T-helper 1 cell treated with Interleukin-12 subunit alpha and Interleukin-12 subunit beta and Interleukin-4 antibody, amounts not matched to agents 30 μg/mL and 1 μg/mL, for 36 hours (primary cell): ENCODE measurements around the gene HACD4.

Source experiments
- H3K27ac Mint-ChIP-seq: one replicate; pipeline ENCODE4 v1.8.0; 2021; ENCODE audit warnings: mild to moderate bottlenecking, mixed read lengths
- H3K27me3 Mint-ChIP-seq: one replicate; pipeline ENCODE4 v1.8.0; 2021; ENCODE audit warnings: low read depth, mixed read lengths
- H3K36me3 Mint-ChIP-seq: one replicate; pipeline ENCODE4 v1.8.0; 2021; ENCODE audit warnings: low read depth, mixed read lengths
- H3K4me1 Mint-ChIP-seq: one replicate; pipeline ENCODE4 v1.8.0; 2021; ENCODE audit warnings: low read depth, mixed read lengths
- H3K4me3 Mint-ChIP-seq: one replicate; pipeline ENCODE4 v1.8.0; 2021; ENCODE audit warnings: mild to moderate bottlenecking, moderate library complexity, mixed read lengths
- H3K9me3 Mint-ChIP-seq: one replicate; pipeline ENCODE4 v1.8.0; 2021; ENCODE audit warnings: mixed read lengths

Gene HACD4, protein sequence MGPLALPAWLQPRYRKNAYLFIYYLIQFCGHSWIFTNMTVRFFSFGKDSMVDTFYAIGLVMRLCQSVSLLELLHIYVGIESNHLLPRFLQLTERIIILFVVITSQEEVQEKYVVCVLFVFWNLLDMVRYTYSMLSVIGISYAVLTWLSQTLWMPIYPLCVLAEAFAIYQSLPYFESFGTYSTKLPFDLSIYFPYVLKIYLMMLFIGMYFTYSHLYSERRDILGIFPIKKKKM

DNA sequence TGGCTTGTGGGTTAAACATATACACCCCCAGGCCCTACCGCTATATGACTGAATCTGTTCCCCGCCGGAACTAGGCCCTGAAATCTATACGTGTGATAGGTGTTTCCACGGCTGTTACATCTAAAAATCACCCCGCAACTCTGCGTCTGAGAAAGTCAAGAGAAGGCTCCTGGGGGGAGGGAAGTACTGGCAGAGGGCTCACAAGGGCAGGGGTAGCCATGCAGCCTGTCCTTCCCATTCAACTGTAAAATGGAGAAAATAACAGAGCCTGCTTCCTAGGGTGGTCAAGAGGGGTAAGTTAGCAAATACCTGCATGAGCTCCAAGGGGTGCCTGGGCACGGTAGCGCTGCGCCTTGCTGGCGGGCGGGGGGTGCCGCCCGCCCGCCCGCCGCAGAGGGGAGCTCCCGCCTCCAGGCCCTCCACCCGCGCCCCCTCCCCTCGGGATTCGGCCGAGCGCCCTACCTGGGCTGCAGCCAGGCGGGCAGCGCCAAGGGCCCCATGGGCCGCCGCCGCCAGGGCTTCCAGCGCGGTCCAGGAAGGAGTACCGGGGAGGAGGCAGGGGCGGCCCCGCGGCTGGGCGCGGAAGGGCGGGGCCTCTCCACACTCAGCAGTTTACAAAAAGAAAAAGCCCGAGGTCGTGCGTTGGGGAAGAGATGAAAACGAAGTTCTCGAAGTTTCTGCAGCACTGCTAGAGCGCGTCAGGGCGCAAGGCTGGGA lies at the start of gene HACD4:
Gene HACD4, minus strand, starts transcription at position 550 of the 717 bp plus-strand sequence. Its CDS starts 50 bp downstream, at position 500.
- Mint-ChIP-seq H3K9me3 (no peaks in the 10 kb centered on the region), H3K27ac (peak within 1 kb of the TSS; percentile 70), H3K36me3 (peaks cover 23% of the 10 kb centered on the region), H3K4me1 (peaks cover 11% of the 10 kb centered on the region), H3K4me3 (peak within 1 kb of the TSS; percentile 69), H3K27me3 (peaks cover 3% of the 10 kb centered on the region)

GRCh38 chr9:21080793-21081192 lies 49.4 kb upstream of the HACD4 start:
- Mint-ChIP-seq H3K36me3 (no peaks in the 10 kb centered on the region), H3K9me3 (peaks cover 4% of the 10 kb centered on the region), H3K4me1 (peaks cover 21% of the 10 kb centered on the region), H3K27me3 (peaks cover 5% of the 10 kb centered on the region), H3K27ac (no peak overlapping the region), H3K4me3 (no peak overlapping the region)

- peaks cover 4% of the 10 kb centered on the region for H3K9me3 Mint-ChIP-seq
- peaks cover 21% of the 10 kb centered on the region for H3K4me1 Mint-ChIP-seq
- H3K27ac Mint-ChIP-seq, result no peak overlapping the region
- H3K4me3 Mint-ChIP-seq, result no peak overlapping the region
- no peaks in the 10 kb centered on the region for H3K36me3 Mint-ChIP-seq
- peaks cover 10% of the 10 kb centered on the region for H3K27me3 Mint-ChIP-seq
Observed at GRCh38 chr9:21078702-21079101, 47.3 kb upstream of the HACD4 start.

- peaks cover 21% of the 10 kb centered on the region for H3K4me1 Mint-ChIP-seq
- peaks cover 4% of the 10 kb centered on the region for H3K9me3 Mint-ChIP-seq
- no peak within 1 kb of the TSS for H3K4me3 Mint-ChIP-seq
- no peak within 1 kb of the TSS for H3K27ac Mint-ChIP-seq
- peaks cover 15% of the 10 kb centered on the region for H3K27me3 Mint-ChIP-seq
- H3K36me3 Mint-ChIP-seq, result no peaks in the 10 kb centered on the region
Observed at GRCh38 chr9:21077781-21078180, 46.3 kb upstream of the HACD4 start, which contains the start of gene IFNB1. Gene IFNB1, minus strand, starts transcription at chr9:21077942. Its CDS starts 73 bp downstream, at chr9:21077869.

GRCh38 chr9:21075484-21075883 lies 44.0 kb upstream of the HACD4 start:
- H3K27me3 Mint-ChIP-seq, result peaks cover 15% of the 10 kb centered on the region
- H3K4me1 Mint-ChIP-seq, result peaks cover 1% of the 10 kb centered on the region
- H3K9me3 Mint-ChIP-seq, result peaks cover 4% of the 10 kb centered on the region
- no peak overlapping the region for H3K4me3 Mint-ChIP-seq
- no peak overlapping the region for H3K27ac Mint-ChIP-seq
- no peaks in the 10 kb centered on the region for H3K36me3 Mint-ChIP-seq

DNA sequence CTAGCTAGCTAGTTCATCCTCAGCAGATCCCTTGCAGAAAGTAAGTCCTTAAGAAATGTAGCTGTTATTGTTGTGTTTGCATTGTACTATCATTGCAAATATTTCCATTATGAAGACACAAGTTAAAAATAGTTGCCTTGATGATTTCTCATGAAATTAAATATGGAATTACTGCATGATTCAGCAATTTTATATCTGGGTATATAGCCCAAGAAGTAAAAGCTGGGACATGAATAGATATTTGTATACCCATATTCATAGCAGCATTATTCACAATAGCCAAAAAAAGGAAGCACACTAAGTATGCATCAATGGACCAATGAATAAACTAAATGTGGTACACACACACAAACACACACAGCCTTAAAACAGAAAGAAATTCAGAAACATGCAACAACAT lies 39.5 kb upstream of the HACD4 start:
- Mint-ChIP-seq H3K27ac (no peak overlapping the region), H3K36me3 (no peaks in the 10 kb centered on the region), H3K9me3 (no peaks in the 10 kb centered on the region), H3K27me3 (peaks cover 11% of the 10 kb centered on the region), H3K4me1 (no peaks in the 10 kb centered on the region), H3K4me3 (no peak overlapping the region)

GRCh38 chr9:21070171-21070571 lies 38.7 kb upstream of the HACD4 start:
- Mint-ChIP-seq H3K4me1 (no peaks in the 10 kb centered on the region), H3K27me3 (peaks cover 6% of the 10 kb centered on the region), H3K9me3 (no peaks in the 10 kb centered on the region), H3K27ac (no peak overlapping the region), H3K36me3 (no peaks in the 10 kb centered on the region), H3K4me3 (no peak overlapping the region)

- Mint-ChIP-seq H3K4me3 (peak overlapping the region; percentile 41), H3K27ac (peak overlapping the region; percentile 67), H3K27me3 (no peaks in the 10 kb centered on the region), H3K36me3 (peaks cover 2% of the 10 kb centered on the region), H3K4me1 (peaks cover 19% of the 10 kb centered on the region), H3K9me3 (no peaks in the 10 kb centered on the region)
Observed at GRCh38 chr9:21060919-21061561, 29.6 kb upstream of the HACD4 start.

GRCh38 chr9:21056931-21057330 lies 25.5 kb upstream of the HACD4 start:
- Mint-ChIP-seq H3K36me3 (peaks cover 2% of the 10 kb centered on the region), H3K4me3 (no peak overlapping the region), H3K27ac (no peak overlapping the region), H3K27me3 (no peaks in the 10 kb centered on the region), H3K4me1 (peaks cover 20% of the 10 kb centered on the region), H3K9me3 (no peaks in the 10 kb centered on the region)

GRCh38 chr9:21053851-21054250 lies 22.4 kb upstream of the HACD4 start:
- Mint-ChIP-seq H3K27me3 (no peaks in the 10 kb centered on the region), H3K4me3 (no peak overlapping the region), H3K4me1 (peaks cover 4% of the 10 kb centered on the region), H3K27ac (no peak overlapping the region), H3K9me3 (no peaks in the 10 kb centered on the region), H3K36me3 (no peaks in the 10 kb centered on the region)

GRCh38 chr9:21047281-21047691 lies 15.8 kb upstream of the HACD4 start:
- Mint-ChIP-seq H3K27me3 (peaks cover 10% of the 10 kb centered on the region), H3K4me1 (peaks cover 5% of the 10 kb centered on the region), H3K9me3 (no peaks in the 10 kb centered on the region), H3K36me3 (no peaks in the 10 kb centered on the region), H3K4me3 (no peak overlapping the region), H3K27ac (no peak overlapping the region)

DNA sequence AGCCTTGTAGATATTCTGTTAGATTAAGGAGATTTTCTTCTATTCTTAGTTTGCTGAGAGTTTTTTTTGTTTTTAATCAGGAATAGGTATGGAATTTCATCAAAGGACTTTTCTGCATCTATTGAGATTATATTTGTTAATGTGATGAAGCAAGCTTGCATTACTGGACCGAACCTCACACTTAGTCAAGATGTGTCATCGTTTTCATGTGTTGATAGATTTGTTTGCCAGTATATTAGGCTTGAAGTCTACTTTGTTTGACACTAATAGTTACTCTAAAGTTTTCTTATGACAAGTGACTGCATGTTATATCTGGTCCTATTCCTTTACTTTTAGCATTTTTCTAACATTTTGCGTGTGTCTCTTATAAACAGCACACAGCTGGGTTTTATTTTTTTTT lies 12.4 kb upstream of the HACD4 start:
- Mint-ChIP-seq H3K4me3 (no peak overlapping the region), H3K9me3 (no peaks in the 10 kb centered on the region), H3K27ac (no peak overlapping the region)

GRCh38 chr9:21042466-21042865 lies 11.0 kb upstream of the HACD4 start:
- H3K36me3 Mint-ChIP-seq, result peaks cover 4% of the 10 kb centered on the region
- H3K4me1 Mint-ChIP-seq, result peaks cover 10% of the 10 kb centered on the region
- no peaks in the 10 kb centered on the region for H3K9me3 Mint-ChIP-seq
- no peak overlapping the region for H3K27ac Mint-ChIP-seq
- H3K27me3 Mint-ChIP-seq, result peaks cover 4% of the 10 kb centered on the region
- no peak overlapping the region for H3K4me3 Mint-ChIP-seq

More for the DNA sequence above, 12.4 kb upstream of the HACD4 start:
- Mint-ChIP-seq H3K27me3 (peaks cover 10% of the 10 kb centered on the region), H3K4me1 (peaks cover 11% of the 10 kb centered on the region), H3K36me3 (peaks cover 4% of the 10 kb centered on the region)

- Mint-ChIP-seq H3K27ac (peak overlapping the region; percentile 57), H3K27me3 (peaks cover 6% of the 10 kb centered on the region), H3K4me1 (peaks cover 7% of the 10 kb centered on the region), H3K36me3 (peaks cover 7% of the 10 kb centered on the region), H3K4me3 (peak overlapping the region; percentile 4), H3K9me3 (no peaks in the 10 kb centered on the region)
Observed at GRCh38 chr9:21039302-21039701, 7.9 kb upstream of the HACD4 start.

GRCh38 chr9:21037278-21037677 lies 5.8 kb upstream of the HACD4 start:
- Mint-ChIP-seq H3K4me3 (no peak overlapping the region), H3K27me3 (peaks cover 3% of the 10 kb centered on the region), H3K36me3 (peaks cover 15% of the 10 kb centered on the region), H3K27ac (no peak overlapping the region), H3K4me1 (peaks cover 14% of the 10 kb centered on the region), H3K9me3 (no peaks in the 10 kb centered on the region)
